Measurements from ENCODE around the gene LENEP. TPM values are rescaled to one million over a fixed set of nuclear protein-coding genes. Genes with fewer than 3 reads are reported as not detected.
A peak's percentile ranks its signal among the peaks of the same experiment; 100 is the strongest.

Gene LENEP
- total and polyA plus RNA-seq, 8 donors: 0.29 TPM; not detected in 7

GRCh38 chr1:154969246-154969645 is 24.1 kb upstream of the LENEP start:
- FAIRE-seq (no peak), ATAC-seq (no peak), DNase-seq (no peak)
- Histone ChIP-seq H3K4me3 (no peak overlapping the region), H3K27ac (no peak overlapping the region), H3K36me3 (peaks cover 0 to 37% (median 21%) of the 10 kb centered on the region in 3 donors), H3K4me1 (peaks cover 12 to 22% (median 20%) of the 10 kb centered on the region in 3 donors), H3K27me3 (no peaks in the 10 kb centered on the region), H3K9me3 (no peaks in the 10 kb centered on the region)
- intact Hi-C loops (cut with DNase I): loop anchor here in 2 of 3 donors (10.0 kb wide), 1 partner anchor 46 kb away; no protein-coding TSS in a partner anchor
- no peak for TF ChIP-seq CTCF (IDR thresholded peaks at IDR 0.05)
- 77 to 80% methylated on average over 5 of the region's 5 CpGs for WGBS, 2 donors

- peak overlapping the region in 2 of 4 donors; percentile 17 to 73 for H3K4me3 ChIP-seq
- DNase-seq (peak in 1 of 6 donors; percentile 63), ATAC-seq (no peak), FAIRE-seq (no peak)
- peaks cover 12 to 22% (median 20%) of the 10 kb centered on the region in 3 donors for H3K4me1 ChIP-seq
- no peak for TF ChIP-seq CTCF (IDR thresholded peaks at IDR 0.05)
- no peaks in the 10 kb centered on the region for H3K9me3 ChIP-seq
- intact Hi-C loops (cut with DNase I): loop anchor here in 2 of 3 donors (10.0 kb wide), 1 partner anchor 45 kb away; no protein-coding TSS in a partner anchor
- H3K27ac ChIP-seq: peak overlapping the region in 3 of 4 donors; percentile 90 to 97 (median 94)
- H3K27me3 ChIP-seq: no peaks in the 10 kb centered on the region
- 51 to 54% methylated on average over 19 to 22 of the region's 22 CpGs for WGBS, 2 donors
- peaks cover 0 to 33% (median 21%) of the 10 kb centered on the region in 3 donors for H3K36me3 ChIP-seq
Observed at GRCh38 chr1:154969860-154970452, 23.4 kb upstream of the LENEP start.

- intact Hi-C loops (cut with DNase I): no loop called here
- H3K36me3 ChIP-seq: peaks cover 0 to 27% (median 14%) of the 10 kb centered on the region in 3 donors
- H3K4me3 ChIP-seq: peak within 1 kb of the TSS in 2 of 4 donors; percentile 17 to 73
- TF ChIP-seq CTCF (IDR thresholded peaks at IDR 0.05): no peak
- ATAC-seq (peak in 1 of 4 donors; percentile 10), FAIRE-seq (no peak), DNase-seq (peak; percentile 70 to 89 (median 78))
- no peaks in the 10 kb centered on the region for H3K27me3 ChIP-seq
- H3K9me3 ChIP-seq: no peaks in the 10 kb centered on the region
- 47 to 48% methylated on average over 15 of the region's 15 CpGs for WGBS, 2 donors
- peaks cover 12 to 22% (median 20%) of the 10 kb centered on the region in 3 donors for H3K4me1 ChIP-seq
- peak within 1 kb of the TSS; percentile 33 to 97 (median 92) for H3K27ac ChIP-seq
Observed at GRCh38 chr1:154970631-154971340, 22.6 kb upstream of the LENEP start, which contains the start of gene SHC1. TSS of gene SHC1 (minus strand) at chr1:154970747. CDS start at chr1:154970526, 221 bp downstream.

- H3K36me3 ChIP-seq: peaks cover 0 to 20% (median 7%) of the 10 kb centered on the region in 3 donors
- DNase-seq: no peak
- WGBS, 2 donors: 23 to 26% methylated on average over 10 of the region's 10 CpGs
- intact Hi-C loops (cut with DNase I): no loop called here
- ATAC-seq: no peak
- H3K27me3 ChIP-seq: no peaks in the 10 kb centered on the region
- peaks cover 12 to 26% (median 22%) of the 10 kb centered on the region in 3 donors for H3K4me1 ChIP-seq
- peak overlapping the region in 1 of 4 donors; percentile 73 for H3K4me3 ChIP-seq
- no peak for FAIRE-seq
- peak overlapping the region in 3 of 4 donors; percentile 90 to 97 (median 94) for H3K27ac ChIP-seq
- no peak for TF ChIP-seq CTCF (IDR thresholded peaks at IDR 0.05)
- H3K9me3 ChIP-seq: no peaks in the 10 kb centered on the region
Observed at GRCh38 chr1:154971341-154971998, 21.9 kb upstream of the LENEP start.

Data from pancreas (tissue), 10 donors.